HEK293 (cell line): ENCODE results near the gene TMEM270.

ENCODE experiments used
- CTCF ChIP-seq: fragments of 450-650 bp; formaldehyde crosslinking; IDR thresholded peaks from 2 replicates; pipeline ENCODE4 v1.5.1; 2016; ENCODE audit warnings: missing biosample characterization, missing genetic modification characterization
- EGR2 ChIP-seq: fragments of 450-650 bp; formaldehyde crosslinking; IDR thresholded peaks from 2 replicates; pipeline ENCODE4 v1.5.1; 2016; ENCODE audit warnings: low read depth, missing biosample characterization, missing genetic modification characterization
- KLF8 ChIP-seq: fragments of 450-650 bp; formaldehyde crosslinking; IDR thresholded peaks from 2 replicates; pipeline ENCODE4 v1.5.1; 2016; ENCODE audit warnings: missing biosample characterization, missing genetic modification characterization
- ZBTB21 ChIP-seq: fragments of 450-650 bp; formaldehyde crosslinking; IDR thresholded peaks from 2 replicates; pipeline ENCODE4 v1.5.1; 2017; ENCODE audit warnings: missing biosample characterization, missing genetic modification characterization
- ZNF121 ChIP-seq: fragments of 450-650 bp; formaldehyde crosslinking; IDR thresholded peaks from 2 replicates; pipeline ENCODE4 v1.5.1; 2016; ENCODE audit warnings: missing biosample characterization, missing genetic modification characterization
- ZNF19 ChIP-seq: fragments of 450-650 bp; formaldehyde crosslinking; IDR thresholded peaks from 2 replicates; pipeline ENCODE4; 2016; ENCODE audit warnings: missing biosample characterization, missing genetic modification characterization, low read depth
- ZNF302 ChIP-seq: fragments of 450-650 bp; formaldehyde crosslinking; IDR thresholded peaks from 2 replicates; pipeline ENCODE4 v1.5.1; 2016; ENCODE audit warnings: missing biosample characterization, missing genetic modification characterization, low read depth
- ZNF37A ChIP-seq: fragments of 450-650 bp; IDR thresholded peaks from 2 replicates; pipeline ENCODE4 v1.5.1; 2018; ENCODE audit warnings: missing biosample characterization, missing genetic modification characterization
- ZNF629 ChIP-seq: fragments of 450-650 bp; formaldehyde crosslinking; IDR thresholded peaks from 2 replicates; pipeline ENCODE4 v1.5.1; 2017; ENCODE audit warnings: missing biosample characterization, missing genetic modification characterization
- ZNF677 ChIP-seq: fragments of 450-650 bp; IDR thresholded peaks from 2 replicates; pipeline ENCODE4 v1.5.0; 2018; ENCODE audit warnings: missing biosample characterization, mild to moderate bottlenecking, missing genetic modification characterization, moderate library complexity
- ZNF704 ChIP-seq: fragments of 450-650 bp; formaldehyde crosslinking; IDR thresholded peaks from 2 replicates; pipeline ENCODE4 v1.5.1; 2016; ENCODE audit warnings: missing biosample characterization, missing genetic modification characterization

GRCh38 chr7:73851410-73852338 lies 9.3 kb upstream of the TMEM270 start:
- no peak for TF ChIP-seq CTCF
- no peak for TF ChIP-seq ZNF37A (tag by site-specific recombination)
- peak; percentile 96 for TF ChIP-seq ZNF629
- peak; percentile 83 for TF ChIP-seq KLF8 (tag by site-specific recombination)
- no peak for TF ChIP-seq ZNF19 (tag by site-specific recombination)
- TF ChIP-seq ZBTB21 (tag by site-specific recombination) = peak; percentile 84; the same call in 1 of the 2 replicates
- no peak for TF ChIP-seq ZNF677 (tag by site-specific recombination)
- no peak for TF ChIP-seq ZNF302 (tag by site-specific recombination)
- TF ChIP-seq EGR2 (tag by site-specific recombination) = no peak
- TF ChIP-seq ZNF704 (tag by site-specific recombination) = no peak
- TF ChIP-seq ZNF121 (tag by site-specific recombination) = no peak
